K562 (cell line): ENCODE results near the gene FAM167B. TPM values are rescaled to one million over a fixed set of nuclear protein-coding genes. Genes with fewer than 3 reads are reported as not detected.
A peak's percentile ranks its signal among the peaks of the same experiment; 100 is the strongest.

Experiments
- CC2D1A ChIP-seq: fragments of 450-650 bp; IDR thresholded peaks from 2 replicates; pipeline ENCODE4 v1.6.1; 2017; ENCODE audit warnings: mild to moderate bottlenecking
- FOXP1 ChIP-seq: sonication (generic); formaldehyde crosslinking; IDR thresholded peaks from 2 replicates; pipeline ENCODE4 v1.8.0; 2022; ENCODE audit warnings: mild to moderate bottlenecking, missing genetic modification reagents
- GABPB2 ChIP-seq: fragments of 250-450 bp; sonication (Bioruptor Pico); conservative IDR thresholded peaks from 2 replicates; pipeline ENCODE4 v1.5.1; 2021; ENCODE audit warnings: mild to moderate bottlenecking
- HDAC8 ChIP-seq: fragments of 450-650 bp; IDR thresholded peaks from 2 replicates; pipeline ENCODE4 v1.6.1; 2016; ENCODE audit warnings: mild to moderate bottlenecking, missing genetic modification characterization, moderate library complexity, missing compliant biosample characterization
- MCM5 ChIP-seq: fragments of 450-650 bp; IDR thresholded peaks from 2 replicates; pipeline ENCODE4 v1.6.1; 2016; ENCODE audit warnings: low read depth
- NFRKB ChIP-seq: fragments of 450-650 bp; IDR thresholded peaks from 2 replicates; pipeline ENCODE4 v1.6.1; 2016; ENCODE audit warnings: low read depth
- RFX7 ChIP-seq: fragments of 250-450 bp; sonication (Bioruptor Pico); IDR thresholded peaks from 2 replicates; pipeline ENCODE4 v1.5.1; 2021; ENCODE audit warnings: mild to moderate bottlenecking
- SP2 ChIP-seq: IDR thresholded peaks from 2 replicates; pipeline ENCODE4 v1.6.1; 2011; ENCODE audit warnings: mild to moderate bottlenecking, low read depth, low read length, moderate library complexity; ENCODE audit not compliant: poor library complexity, severe bottlenecking; ENCODE audit errors: extremely low read depth
- polyA plus RNA-seq, 8 experiments: library from polyadenylated mRNA; depleted of rRNA in 4 of 8; stranded (reverse) in 5 of 8; unstranded in 3 of 8; fragments of >200 nt; fragmentation: Nextera tagmentation in 2 of 8; fragmentation: Illumina TruSeq in 1 of 8; extraction: Ambion mirVana in 2 of 8; extraction: Trizol in 1 of 8; gene quantifications; 2 replicates each; pipeline versions ENCODE4 v1.2.1 to v1.2.3, GENCODE V29; 2011 to 2014; ENCODE audit warnings: inconsistent platforms in 1 of 8, missing spikeins in 1 of 8
- total RNA-seq, 7 experiments: library from RNA; depleted of rRNA in 6 of 7; stranded (reverse); fragments of >200 nt in 6 of 7; fragmentation: Illumina TruSeq in 2 of 7; extraction: Trizol in 2 of 7; gene quantifications; 2 replicates each; pipeline versions ENCODE4 v1.2.1 to v1.2.3, GENCODE V29; 2011 to 2021; ENCODE audit warnings: low replicate concordance in 1 of 7
- TF ChIP-seq, protein P1 (sequence below), 3 experiments: fragments of 200-800 bp in 1 of 3; fragments of 250-450 bp in 1 of 3; fragments of 450-650 bp in 1 of 3; sonication (Bioruptor Pico) in 1 of 3; sonication (Bioruptor generic) in 1 of 3; formaldehyde crosslinking in 1 of 3; IDR thresholded peaks; 2 replicates each; pipeline versions ENCODE4 v1.6.1 to v1.8.0; 2016 to 2022; ENCODE audit warnings: mild to moderate bottlenecking in 2 of 3, missing genetic modification characterization in 2 of 3, missing compliant biosample characterization in 1 of 3, moderate library complexity in 1 of 3
- TF ChIP-seq, protein P2 (sequence below): sonication (generic); formaldehyde crosslinking; IDR thresholded peaks from 2 replicates; pipeline ENCODE4 v1.8.0; 2023; ENCODE audit warnings: missing genetic modification reagents, mild to moderate bottlenecking, borderline replicate concordance
- TF ChIP-seq, protein P3 (sequence below): sonication (generic); formaldehyde crosslinking; IDR thresholded peaks from 2 replicates; pipeline ENCODE4 v1.8.0; 2022; ENCODE audit warnings: missing genetic modification reagents, mild to moderate bottlenecking, borderline replicate concordance
- TF ChIP-seq, protein P4 (sequence below): sonication (generic); formaldehyde crosslinking; IDR thresholded peaks from 2 replicates; pipeline ENCODE4 v1.8.0; 2022; ENCODE audit warnings: mild to moderate bottlenecking, missing genetic modification reagents
- TF ChIP-seq, protein P5 (sequence below): fragments of 250-450 bp; sonication (Bioruptor Pico); IDR thresholded peaks from 2 replicates; pipeline ENCODE4 v1.5.1; 2021; ENCODE audit warnings: mild to moderate bottlenecking
- TF ChIP-seq, protein P6 (sequence below): fragments of 450-650 bp; IDR thresholded peaks from 2 replicates; pipeline ENCODE4 v1.6.1; 2016; ENCODE audit warnings: antibody characterized with exemption

The FAM167B gene
- total and polyA plus RNA-seq, 9 of the 15 experiments (the other 6 are each of a cell fraction or from before 2014, with no cell fraction given) = not detected

DNA sequence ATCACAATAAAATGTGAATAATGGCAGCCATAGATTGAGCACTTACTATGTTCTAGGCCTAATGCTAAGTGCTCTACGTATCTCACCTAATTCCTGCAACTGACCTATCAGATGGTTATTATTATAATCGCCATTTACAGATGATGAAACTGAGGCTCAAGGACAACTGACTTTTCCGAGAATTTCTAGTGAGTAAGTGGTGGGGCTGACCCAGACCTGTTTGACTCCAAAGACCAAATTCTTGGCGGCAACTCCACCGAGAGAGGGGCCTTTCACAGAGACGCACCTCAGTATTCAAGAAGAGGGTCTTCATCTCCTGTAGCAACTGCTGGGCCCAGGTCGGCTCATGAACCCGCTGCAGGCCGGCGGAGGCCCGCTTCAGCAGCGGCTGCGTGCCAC lies 25.4 kb upstream of the FAM167B start (continued):
- TF ChIP-seq, protein P1, sequence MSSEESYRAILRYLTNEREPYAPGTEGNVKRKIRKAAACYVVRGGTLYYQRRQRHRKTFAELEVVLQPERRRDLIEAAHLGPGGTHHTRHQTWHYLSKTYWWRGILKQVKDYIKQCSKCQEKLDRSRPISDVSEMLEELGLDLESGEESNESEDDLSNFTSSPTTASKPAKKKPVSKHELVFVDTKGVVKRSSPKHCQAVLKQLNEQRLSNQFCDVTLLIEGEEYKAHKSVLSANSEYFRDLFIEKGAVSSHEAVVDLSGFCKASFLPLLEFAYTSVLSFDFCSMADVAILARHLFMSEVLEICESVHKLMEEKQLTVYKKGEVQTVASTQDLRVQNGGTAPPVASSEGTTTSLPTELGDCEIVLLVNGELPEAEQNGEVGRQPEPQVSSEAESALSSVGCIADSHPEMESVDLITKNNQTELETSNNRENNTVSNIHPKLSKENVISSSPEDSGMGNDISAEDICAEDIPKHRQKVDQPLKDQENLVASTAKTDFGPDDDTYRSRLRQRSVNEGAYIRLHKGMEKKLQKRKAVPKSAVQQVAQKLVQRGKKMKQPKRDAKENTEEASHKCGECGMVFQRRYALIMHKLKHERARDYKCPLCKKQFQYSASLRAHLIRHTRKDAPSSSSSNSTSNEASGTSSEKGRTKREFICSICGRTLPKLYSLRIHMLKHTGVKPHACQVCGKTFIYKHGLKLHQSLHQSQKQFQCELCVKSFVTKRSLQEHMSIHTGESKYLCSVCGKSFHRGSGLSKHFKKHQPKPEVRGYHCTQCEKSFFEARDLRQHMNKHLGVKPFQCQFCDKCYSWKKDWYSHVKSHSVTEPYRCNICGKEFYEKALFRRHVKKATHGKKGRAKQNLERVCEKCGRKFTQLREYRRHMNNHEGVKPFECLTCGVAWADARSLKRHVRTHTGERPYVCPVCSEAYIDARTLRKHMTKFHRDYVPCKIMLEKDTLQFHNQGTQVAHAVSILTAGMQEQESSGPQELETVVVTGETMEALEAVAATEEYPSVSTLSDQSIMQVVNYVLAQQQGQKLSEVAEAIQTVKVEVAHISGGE (CRISPR knock-in tag; IDR thresholded peaks at IDR 0.05) = no peak
- TF ChIP-seq GABPB2 (CRISPR knock-in tag) (0 out of 2 replicates have a peak, but pooled peaks have one; percentile 52), RFX7 (no peak), MCM5 (no peak), FOXP1 (CRISPR knock-in tag) (no peak), SP2 (no peak), CC2D1A (no peak), HDAC8 (tag) (no peak), NFRKB (0 out of 2 replicates have a peak, but pooled peaks have one; percentile 19)
- TF ChIP-seq, protein P2, sequence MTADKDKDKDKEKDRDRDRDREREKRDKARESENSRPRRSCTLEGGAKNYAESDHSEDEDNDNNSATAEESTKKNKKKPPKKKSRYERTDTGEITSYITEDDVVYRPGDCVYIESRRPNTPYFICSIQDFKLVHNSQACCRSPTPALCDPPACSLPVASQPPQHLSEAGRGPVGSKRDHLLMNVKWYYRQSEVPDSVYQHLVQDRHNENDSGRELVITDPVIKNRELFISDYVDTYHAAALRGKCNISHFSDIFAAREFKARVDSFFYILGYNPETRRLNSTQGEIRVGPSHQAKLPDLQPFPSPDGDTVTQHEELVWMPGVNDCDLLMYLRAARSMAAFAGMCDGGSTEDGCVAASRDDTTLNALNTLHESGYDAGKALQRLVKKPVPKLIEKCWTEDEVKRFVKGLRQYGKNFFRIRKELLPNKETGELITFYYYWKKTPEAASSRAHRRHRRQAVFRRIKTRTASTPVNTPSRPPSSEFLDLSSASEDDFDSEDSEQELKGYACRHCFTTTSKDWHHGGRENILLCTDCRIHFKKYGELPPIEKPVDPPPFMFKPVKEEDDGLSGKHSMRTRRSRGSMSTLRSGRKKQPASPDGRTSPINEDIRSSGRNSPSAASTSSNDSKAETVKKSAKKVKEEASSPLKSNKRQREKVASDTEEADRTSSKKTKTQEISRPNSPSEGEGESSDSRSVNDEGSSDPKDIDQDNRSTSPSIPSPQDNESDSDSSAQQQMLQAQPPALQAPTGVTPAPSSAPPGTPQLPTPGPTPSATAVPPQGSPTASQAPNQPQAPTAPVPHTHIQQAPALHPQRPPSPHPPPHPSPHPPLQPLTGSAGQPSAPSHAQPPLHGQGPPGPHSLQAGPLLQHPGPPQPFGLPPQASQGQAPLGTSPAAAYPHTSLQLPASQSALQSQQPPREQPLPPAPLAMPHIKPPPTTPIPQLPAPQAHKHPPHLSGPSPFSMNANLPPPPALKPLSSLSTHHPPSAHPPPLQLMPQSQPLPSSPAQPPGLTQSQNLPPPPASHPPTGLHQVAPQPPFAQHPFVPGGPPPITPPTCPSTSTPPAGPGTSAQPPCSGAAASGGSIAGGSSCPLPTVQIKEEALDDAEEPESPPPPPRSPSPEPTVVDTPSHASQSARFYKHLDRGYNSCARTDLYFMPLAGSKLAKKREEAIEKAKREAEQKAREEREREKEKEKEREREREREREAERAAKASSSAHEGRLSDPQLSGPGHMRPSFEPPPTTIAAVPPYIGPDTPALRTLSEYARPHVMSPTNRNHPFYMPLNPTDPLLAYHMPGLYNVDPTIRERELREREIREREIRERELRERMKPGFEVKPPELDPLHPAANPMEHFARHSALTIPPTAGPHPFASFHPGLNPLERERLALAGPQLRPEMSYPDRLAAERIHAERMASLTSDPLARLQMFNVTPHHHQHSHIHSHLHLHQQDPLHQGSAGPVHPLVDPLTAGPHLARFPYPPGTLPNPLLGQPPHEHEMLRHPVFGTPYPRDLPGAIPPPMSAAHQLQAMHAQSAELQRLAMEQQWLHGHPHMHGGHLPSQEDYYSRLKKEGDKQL (CRISPR knock-in tag) = no peak
- TF ChIP-seq, protein P3, sequence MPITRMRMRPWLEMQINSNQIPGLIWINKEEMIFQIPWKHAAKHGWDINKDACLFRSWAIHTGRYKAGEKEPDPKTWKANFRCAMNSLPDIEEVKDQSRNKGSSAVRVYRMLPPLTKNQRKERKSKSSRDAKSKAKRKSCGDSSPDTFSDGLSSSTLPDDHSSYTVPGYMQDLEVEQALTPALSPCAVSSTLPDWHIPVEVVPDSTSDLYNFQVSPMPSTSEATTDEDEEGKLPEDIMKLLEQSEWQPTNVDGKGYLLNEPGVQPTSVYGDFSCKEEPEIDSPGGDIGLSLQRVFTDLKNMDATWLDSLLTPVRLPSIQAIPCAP (CRISPR knock-in tag) = no peak
- TF ChIP-seq, protein P4, sequence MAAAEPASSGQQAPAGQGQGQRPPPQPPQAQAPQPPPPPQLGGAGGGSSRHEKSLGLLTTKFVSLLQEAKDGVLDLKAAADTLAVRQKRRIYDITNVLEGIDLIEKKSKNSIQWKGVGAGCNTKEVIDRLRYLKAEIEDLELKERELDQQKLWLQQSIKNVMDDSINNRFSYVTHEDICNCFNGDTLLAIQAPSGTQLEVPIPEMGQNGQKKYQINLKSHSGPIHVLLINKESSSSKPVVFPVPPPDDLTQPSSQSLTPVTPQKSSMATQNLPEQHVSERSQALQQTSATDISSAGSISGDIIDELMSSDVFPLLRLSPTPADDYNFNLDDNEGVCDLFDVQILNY (CRISPR knock-in tag) = no peak
- TF ChIP-seq, protein P5, sequence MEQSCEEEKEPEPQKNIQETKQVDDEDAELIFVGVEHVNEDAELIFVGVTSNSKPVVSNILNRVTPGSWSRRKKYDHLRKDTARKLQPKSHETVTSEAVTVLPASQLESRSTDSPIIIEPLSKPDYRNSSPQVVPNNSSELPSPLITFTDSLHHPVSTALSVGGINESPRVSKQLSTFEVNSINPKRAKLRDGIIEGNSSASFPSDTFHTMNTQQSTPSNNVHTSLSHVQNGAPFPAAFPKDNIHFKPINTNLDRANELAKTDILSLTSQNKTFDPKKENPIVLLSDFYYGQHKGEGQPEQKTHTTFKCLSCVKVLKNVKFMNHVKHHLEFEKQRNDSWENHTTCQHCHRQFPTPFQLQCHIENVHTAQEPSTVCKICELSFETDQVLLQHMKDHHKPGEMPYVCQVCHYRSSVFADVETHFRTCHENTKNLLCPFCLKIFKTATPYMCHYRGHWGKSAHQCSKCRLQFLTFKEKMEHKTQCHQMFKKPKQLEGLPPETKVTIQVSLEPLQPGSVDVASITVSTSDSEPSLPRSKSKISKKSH = no peak
- TF ChIP-seq, protein P6, sequence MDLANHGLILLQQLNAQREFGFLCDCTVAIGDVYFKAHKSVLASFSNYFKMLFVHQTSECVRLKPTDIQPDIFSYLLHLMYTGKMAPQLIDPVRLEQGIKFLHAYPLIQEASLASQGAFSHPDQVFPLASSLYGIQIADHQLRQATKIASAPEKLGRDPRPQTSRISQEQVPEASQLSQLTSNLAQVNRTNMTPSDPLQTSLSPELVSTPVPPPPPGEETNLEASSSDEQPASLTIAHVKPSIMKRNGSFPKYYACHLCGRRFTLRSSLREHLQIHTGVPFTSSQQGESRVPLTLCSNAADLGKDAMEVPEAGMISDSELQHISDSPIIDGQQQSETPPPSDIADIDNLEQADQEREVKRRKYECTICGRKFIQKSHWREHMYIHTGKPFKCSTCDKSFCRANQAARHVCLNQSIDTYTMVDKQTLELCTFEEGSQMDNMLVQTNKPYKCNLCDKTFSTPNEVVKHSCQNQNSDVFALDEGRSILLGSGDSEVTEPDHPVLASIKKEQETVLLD = no peak
